PC-9 (cell line): ENCODE measurements around the gene PI4K2A. TPM values are rescaled to one million over a fixed set of nuclear protein-coding genes. Genes with fewer than 3 reads are reported as not detected.

Experiments used
- BruUV-seq: library from RNA; stranded (reverse); fragments of 400-500 nt; replicated peaks from 2 replicates; lab custom pipeline; 2021; lab: Mats Ljungman, UMichigan
- CTCF ChIA-PET: fragments of 300-600 bp; sonication (Branson Sonifier 250); formaldehyde crosslinking; loops from one replicate; lab custom pipeline; 2022; ENCODE audit warnings: antibody characterized with exemption; lab: Charles Lee
- POLR2A ChIA-PET: fragments of 300-600 bp; sonication (Branson Sonifier 250); formaldehyde crosslinking; loops from one replicate; lab custom pipeline; 2022; ENCODE audit warnings: antibody characterized with exemption; ENCODE audit not compliant: unreplicated experiment; lab: Charles Lee
- DNase-seq, 2 experiments: peaks; one replicate each; pipeline versions ENCODE4 v3.0.0 to v3.0.0-alpha.2; 2015 to 2022; ENCODE audit warnings: mixed read lengths in 1 of 2
- H2AFZ ChIP-seq: fragments of 200-600 bp; sonication (generic); 2 replicates; pipeline ENCODE4 v1.8.1; 2017; ENCODE audit warnings: antibody characterized with exemption
- H3F3A ChIP-seq: fragments of 200-600 bp; sonication (generic); 2 replicates; pipeline ENCODE4 v1.8.1; 2017; ENCODE audit warnings: antibody characterized with exemption, mild to moderate bottlenecking, low read depth; ENCODE audit not compliant: insufficient read depth
- H3K27ac ChIP-seq: fragments of 200-600 bp; sonication (generic); 2 replicates; pipeline ENCODE4 v1.6.1; 2016; ENCODE audit warnings: mixed run types
- H3K27me3 ChIP-seq: fragments of 200-600 bp; sonication (generic); 2 replicates; pipeline ENCODE4 v1.6.1; 2016; ENCODE audit warnings: low read depth, mixed run types; ENCODE audit not compliant: insufficient read depth
- H3K36me3 ChIP-seq: fragments of 200-600 bp; sonication (generic); 2 replicates; pipeline ENCODE4 v1.6.1; 2016; ENCODE audit warnings: low read depth, mixed run types
- H3K4me1 ChIP-seq: fragments of 200-600 bp; sonication (generic); replicated peaks from 2 replicates; pipeline ENCODE4 v1.6.1; 2016; ENCODE audit warnings: mixed run types; ENCODE audit not compliant: insufficient read depth
- H3K4me2 ChIP-seq: fragments of 200-600 bp; sonication (generic); 2 replicates; pipeline ENCODE4 v1.6.1; 2017; ENCODE audit warnings: mixed run types
- H3K4me3 ChIP-seq: fragments of 200-600 bp; sonication (generic); 2 replicates; pipeline ENCODE4 v1.6.1; 2016; ENCODE audit warnings: mixed run types
- H3K79me2 ChIP-seq: fragments of 200-600 bp; sonication (generic); 2 replicates; pipeline ENCODE4 v1.6.1; 2017; ENCODE audit warnings: low read depth, mixed run types
- H3K9me2 ChIP-seq: fragments of 200-600 bp; sonication (generic); 2 replicates; pipeline ENCODE4 v1.8.1; 2017; ENCODE audit warnings: mild to moderate bottlenecking; ENCODE audit not compliant: insufficient read depth
- H3K9me3 ChIP-seq: fragments of 200-600 bp; sonication (generic); 2 replicates; pipeline ENCODE4 v1.8.1; 2016; ENCODE audit warnings: low read depth; ENCODE audit not compliant: insufficient read depth
- H4K20me1 ChIP-seq: fragments of 200-600 bp; sonication (generic); 2 replicates; pipeline ENCODE4 v1.8.1; 2017; ENCODE audit not compliant: insufficient read depth
- CTCF ChIP-seq: fragments of 200-600 bp; sonication (generic); conservative IDR thresholded peaks from 2 replicates; pipeline ENCODE4 v1.6.1; 2017; ENCODE audit warnings: mixed run types, antibody characterized with exemption, mild to moderate bottlenecking, moderate library complexity
- EZH2 ChIP-seq: fragments of 200-600 bp; sonication (generic); IDR thresholded peaks from 2 replicates; pipeline ENCODE4 v1.8.0; 2017; ENCODE audit warnings: antibody characterized with exemption, low read depth
- intact Hi-C: fragments of 100-400 bp; cut with micrococcal nuclease; formaldehyde crosslinking; loops from one replicate; pipeline ENCODE4 v1.10.0; 2022; ENCODE audit not compliant: unreplicated experiment
- total RNA-seq: library from RNA; stranded (reverse); gene quantifications from 2 replicates; pipeline ENCODE4 v1.2.3, GENCODE V29; 2021

The PI4K2A gene
- total RNA-seq, 1 experiment from 2014 or later, result 20.3 TPM

GRCh38 chr10:97684866-97685394, 44.5 kb downstream of the PI4K2A start:
- peak overlapping the region; percentile 84 for H3K4me2 ChIP-seq
- ChIA-PET CTCF (no interaction called here), POLR2A (no interaction called here)
- no peaks in the 10 kb centered on the region for H3K9me3 ChIP-seq
- no peaks in the 10 kb centered on the region for H3K36me3 ChIP-seq
- no TSS peak for BruUV-seq
- H4K20me1 ChIP-seq, result no peaks in the 10 kb centered on the region
- peak overlapping the region; percentile 63 for H3K27ac ChIP-seq
- H3K4me3 ChIP-seq, result peak overlapping the region; percentile 81; the same call in 1 of the 2 replicates
- peaks cover 48% of the 10 kb centered on the region for H3K4me1 ChIP-seq
- peak in 1 of 2 experiments; percentile 40 for DNase-seq
- no peak overlapping the region for H2AFZ ChIP-seq
- intact Hi-C loops, result loop anchor here (10.0 kb wide), 1 partner anchor 200 kb away; no protein-coding TSS in a partner anchor
- no peaks in the 10 kb centered on the region for H3K9me2 ChIP-seq
- no peak for TF ChIP-seq EZH2
- no peak for TF ChIP-seq CTCF
- H3K27me3 ChIP-seq, result no peaks in the 10 kb centered on the region
- H3K79me2 ChIP-seq, result peaks cover 60% of the 10 kb centered on the region
- H3F3A ChIP-seq, result peaks cover 44% of the 10 kb centered on the region

- no peaks in the 10 kb centered on the region for H3K9me2 ChIP-seq
- peak overlapping the region; percentile 63 for H3K27ac ChIP-seq
- H3K4me2 ChIP-seq, result peak overlapping the region; percentile 84
- intact Hi-C loops, result loop anchor here (10.0 kb wide), 1 partner anchor 199 kb away; no protein-coding TSS in a partner anchor
- H3K36me3 ChIP-seq, result no peaks in the 10 kb centered on the region
- no peaks in the 10 kb centered on the region for H3K27me3 ChIP-seq
- peaks cover 47% of the 10 kb centered on the region for H3F3A ChIP-seq
- H3K79me2 ChIP-seq, result peaks cover 58% of the 10 kb centered on the region
- CTCF ChIA-PET, result interaction anchor here (0.6 kb wide), 1 partner anchor 29 kb away, joined by 3 read pairs; no protein-coding TSS in a partner anchor
- no TSS peak for BruUV-seq
- no peaks in the 10 kb centered on the region for H4K20me1 ChIP-seq
- TF ChIP-seq CTCF (peak; percentile 55), EZH2 (no peak)
- peaks cover 54% of the 10 kb centered on the region for H3K4me1 ChIP-seq
- POLR2A ChIA-PET, result no interaction called here
- DNase-seq, result peak; percentile 47 to 63
- H3K9me3 ChIP-seq, result no peaks in the 10 kb centered on the region
- H2AFZ ChIP-seq, result no peak overlapping the region
- H3K4me3 ChIP-seq, result peak overlapping the region; percentile 81; the same call in 1 of the 2 replicates
These were observed 45.0 kb downstream of the PI4K2A start for GRCh38 chr10:97685395-97685958.

- TF ChIP-seq CTCF (no peak), EZH2 (no peak)
- DNase-seq, result no peak
- Histone ChIP-seq H3K9me2 (no peaks in the 10 kb centered on the region), H3K4me2 (peak overlapping the region; percentile 84), H3K9me3 (no peaks in the 10 kb centered on the region), H2AFZ (peak overlapping the region; percentile 79), H3K4me1 (peaks cover 54% of the 10 kb centered on the region), H3K27ac (peak overlapping the region; percentile 47), H3F3A (peaks cover 47% of the 10 kb centered on the region), H3K79me2 (peaks cover 49% of the 10 kb centered on the region), H3K36me3 (no peaks in the 10 kb centered on the region), H4K20me1 (no peaks in the 10 kb centered on the region), H3K27me3 (no peaks in the 10 kb centered on the region), H3K4me3 (peak overlapping the region; percentile 81)
- BruUV-seq, result TSS peak; percentile 49
- POLR2A ChIA-PET, result interaction anchor here (0.5 to 1.1 kb wide), 4 partner anchors 29 to 233 kb away, joined by 3 to 6 read pairs (median 4); no protein-coding TSS in a partner anchor
- intact Hi-C loops, result loop anchor here (2.0 to 10.0 kb wide), 3 partner anchors 32 to 198 kb away; partner anchors contain the start of genes MMS19 and UBTD1
- CTCF ChIA-PET, result interaction anchor here (0.6 to 1.4 kb wide), 3 partner anchors 9 to 202 kb away, joined by 4 to 6 read pairs (median 5); no protein-coding TSS in a partner anchor
These were observed 46.0 kb downstream of the PI4K2A start for GRCh38 chr10:97686301-97686961.
